ENCODE measurements around the gene PPFIA3. TPM values are rescaled to one million over a fixed set of nuclear protein-coding genes. Genes with fewer than 3 reads are reported as not detected.

The PPFIA3 gene
- total RNA-seq, 1 experiment from 2014 or later = 19.1 TPM

DNA sequence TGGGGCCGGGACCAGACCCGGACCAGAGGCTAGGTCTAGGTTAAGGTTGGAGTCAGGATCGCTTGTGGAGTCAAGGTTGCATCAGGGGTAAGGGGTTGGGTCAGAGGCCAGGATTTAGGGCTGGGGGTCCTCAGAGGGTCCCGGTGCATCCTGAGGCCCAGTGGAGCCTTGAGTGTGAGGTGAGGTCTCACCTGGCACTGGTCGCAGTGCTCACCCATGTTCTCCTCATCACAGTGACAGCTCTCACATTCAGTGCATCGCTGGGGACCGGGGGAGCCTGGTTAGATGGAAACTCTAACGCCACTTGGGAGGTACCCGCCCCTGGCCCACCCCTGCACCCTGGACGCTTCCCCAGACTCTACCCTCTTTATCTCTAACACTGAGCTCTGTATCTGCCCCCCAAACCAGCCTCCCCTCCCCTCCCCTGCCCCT is 32.8 kb downstream of the PPFIA3 start:
- H3K4me2 ChIP-seq (ENCODE audit: insufficient read depth, insufficient read length, low read length) = peak overlapping the region; percentile 54
- peaks cover 0 to 10% (median 0%) of the 10 kb centered on the region in 3 experiments; a peak in 3 of 7 replicates for H3K36me3 Mint-ChIP-seq (ENCODE audit: insufficient read depth in 1 of 3, low read depth in 3 of 3)
- peaks cover 43% of the 10 kb centered on the region for H3K27me3 Mint-ChIP-seq (ENCODE audit: low read depth)

More for the DNA sequence above, 32.8 kb downstream of the PPFIA3 start:
- H3K23ac ChIP-seq (ENCODE audit: insufficient read length, low read depth, low read length) = no peak overlapping the region
- no peak overlapping the region for H2BK5ac ChIP-seq (ENCODE audit: insufficient read length, low read length)
- H3K23me2 ChIP-seq (ENCODE audit: insufficient read length, low read depth, low read length, poor library complexity, severe bottlenecking) = peaks cover 17% of the 10 kb centered on the region
- no peak overlapping the region for H3K27ac Mint-ChIP-seq
- H3K4me1 ChIP-seq (ENCODE audit: insufficient read depth, low read length) = peaks cover 7% of the 10 kb centered on the region; the same call in 1 of the 2 replicates
- H2AFZ ChIP-seq (ENCODE audit: low read length) = no peak overlapping the region
- no peak overlapping the region for H2BK120ac ChIP-seq (ENCODE audit: low read depth, low read length, poor library complexity, severe bottlenecking)
- no peak overlapping the region for H3K18ac ChIP-seq (ENCODE audit: insufficient read length, low read depth, low read length)
- H3T11ph ChIP-seq (ENCODE audit: low read length) = no peak overlapping the region
- H3K79me1 ChIP-seq (ENCODE audit: insufficient read depth, low read depth, low read length, poor library complexity, severe bottlenecking) = no peaks in the 10 kb centered on the region
- H4K91ac ChIP-seq (ENCODE audit: insufficient read length, low read depth, low read length) = no peak overlapping the region
- H2AK5ac ChIP-seq (ENCODE audit: insufficient read length, low read length) = no peak overlapping the region
- H3K9ac ChIP-seq (ENCODE audit: extremely low read depth, insufficient read length, low read length) = no peak overlapping the region
- no peak overlapping the region for H3K14ac ChIP-seq (ENCODE audit: insufficient read depth, low read length)
- H2BK15ac ChIP-seq (ENCODE audit: low read depth, low read length) = no peak overlapping the region; the same call in 1 of the 2 replicates
- H3K4me1 Mint-ChIP-seq = peaks cover 16 to 52% of the 10 kb centered on the region in 2 experiments
- TF ChIP-seq CTCF (conservative IDR thresholded peaks at IDR 0.05) = no peak
- WGBS (ENCODE audit: extremely low coverage, insufficient read length, low lambda C conversion rate) = no CpG with 5 or more reads among the region's 10 CpGs
- H3K27me3 ChIP-seq (ENCODE audit: insufficient read depth, low read length) = no peaks in the 10 kb centered on the region; the same call in 1 of the 2 replicates
- no peak for DNase-seq
- no peaks in the 10 kb centered on the region for H4K20me1 ChIP-seq (ENCODE audit: control insufficient read depth, insufficient read depth, insufficient read length)
- H3K9me3 ChIP-seq (ENCODE audit: control insufficient read depth, low read depth, low read length) = no peaks in the 10 kb centered on the region
- no peak overlapping the region for H3K27ac ChIP-seq (ENCODE audit: insufficient read length, low read depth, low read length)
- H4K8ac ChIP-seq (replicated peaks; ENCODE audit: insufficient read length, low read depth, low read length) = no peak overlapping the region
- H2BK20ac ChIP-seq (ENCODE audit: low read depth, low read length, poor library complexity, severe bottlenecking) = no peak overlapping the region
- no peaks in the 10 kb centered on the region for H3K79me2 ChIP-seq (ENCODE audit: insufficient read depth, low read length)
- no peak overlapping the region for H3K56ac ChIP-seq (ENCODE audit: insufficient read length, low read depth, low read length)
- no peak overlapping the region for H3K4ac ChIP-seq (ENCODE audit: low read depth, low read length)
- peaks cover 0 to 6% of the 10 kb centered on the region in 2 experiments; a peak in 2 of 5 replicates for H3K9me3 Mint-ChIP-seq
- peak overlapping the region in 1 of 2 experiments; percentile 96; a peak in 4 of 5 replicates for H3K4me3 Mint-ChIP-seq
- H4K5ac ChIP-seq (ENCODE audit: insufficient read length, low read depth, low read length) = no peak overlapping the region
- no peak overlapping the region for H2BK12ac ChIP-seq (ENCODE audit: insufficient read length, low read depth, low read length)
